ENCODE measurements around the gene UGT1A7.
"Not testable (repeated sequence)": the region's sequence is repeated elsewhere in the genome, so short reads cannot be mapped to it uniquely, and the experiment has no call there.

The UGT1A7 gene

GRCh38 chr2:233708942-233709341 is 27.2 kb downstream of the UGT1A7 start:
- Histone ChIP-seq H3K36me3 (ENCODE audit: control insufficient read depth in 1 of 2, insufficient read depth in 2 of 2, low read length in 2 of 2) (no peaks in the 10 kb centered on the region), H3K9ac (ENCODE audit: low read depth in 1 of 2, low read length in 2 of 2) (no peak overlapping the region), H3K27me3 (ENCODE audit: control insufficient read depth in 1 of 2, insufficient read depth in 2 of 2, low read length in 2 of 2) (no peaks in the 10 kb centered on the region), H3K9me3 (ENCODE audit: control insufficient read depth in 1 of 2, low read length in 2 of 2) (no peaks in the 10 kb centered on the region), H3K4me1 (ENCODE audit: control insufficient read depth in 1 of 2, insufficient read depth in 2 of 2, low read length in 2 of 2) (peaks cover 30 to 35% of the 10 kb centered on the region in 2 donors), H3K4me3 (ENCODE audit: low read depth in 1 of 2, low read length in 2 of 2) (no peak overlapping the region), H3K27ac (ENCODE audit: low read depth, low read length) (no peak overlapping the region)

DNA sequence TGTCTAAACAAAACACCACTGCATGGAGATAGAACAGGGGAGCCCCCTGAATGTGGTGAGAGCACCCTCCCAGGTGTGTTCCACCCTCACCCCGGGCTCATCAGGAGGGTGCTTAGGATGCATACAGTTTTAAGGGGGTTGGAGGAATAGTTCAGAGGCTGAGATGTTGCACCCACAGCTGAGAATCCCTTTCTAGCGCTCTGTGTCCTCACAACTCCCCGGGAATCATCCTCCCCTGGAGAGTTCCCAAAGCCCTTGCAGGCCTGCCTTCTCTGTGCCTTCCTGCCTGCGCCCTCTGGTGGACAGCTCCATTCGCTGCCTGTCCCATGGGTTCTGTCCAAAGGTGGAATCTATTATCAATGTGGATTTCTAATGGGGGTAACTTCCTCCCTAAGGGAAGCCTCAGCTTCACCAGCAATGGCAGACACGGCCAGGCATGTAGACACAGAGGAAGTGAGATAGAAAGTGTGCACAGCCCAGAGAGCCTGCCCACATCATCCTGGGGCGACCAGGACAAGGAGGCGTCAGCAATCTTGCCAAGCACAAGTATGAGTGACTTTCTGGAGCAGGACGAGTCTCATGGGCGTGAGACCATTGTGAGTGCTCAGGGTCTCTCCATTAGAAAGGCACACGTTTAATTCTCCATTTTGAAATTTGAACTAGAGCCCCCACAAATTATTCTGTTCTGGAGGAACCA is 29.8 kb downstream of the UGT1A7 start:
- Histone ChIP-seq H3K4me1 (ENCODE audit: control insufficient read depth in 1 of 2, insufficient read depth in 2 of 2, low read length in 2 of 2) (peaks cover 24 to 25% of the 10 kb centered on the region in 2 donors), H3K27ac (ENCODE audit: low read depth, low read length) (no peak overlapping the region), H3K27me3 (ENCODE audit: control insufficient read depth in 1 of 2, insufficient read depth in 2 of 2, low read length in 2 of 2) (no peaks in the 10 kb centered on the region), H3K9me3 (ENCODE audit: control insufficient read depth in 1 of 2, low read length in 2 of 2) (no peaks in the 10 kb centered on the region), H3K4me3 (ENCODE audit: low read depth in 1 of 2, low read length in 2 of 2) (no peak overlapping the region), H3K9ac (ENCODE audit: low read depth in 1 of 2, low read length in 2 of 2) (peak overlapping the region in 1 of 2 donors; percentile 47), H3K36me3 (ENCODE audit: control insufficient read depth in 1 of 2, insufficient read depth in 2 of 2, low read length in 2 of 2) (no peaks in the 10 kb centered on the region)

DNA sequence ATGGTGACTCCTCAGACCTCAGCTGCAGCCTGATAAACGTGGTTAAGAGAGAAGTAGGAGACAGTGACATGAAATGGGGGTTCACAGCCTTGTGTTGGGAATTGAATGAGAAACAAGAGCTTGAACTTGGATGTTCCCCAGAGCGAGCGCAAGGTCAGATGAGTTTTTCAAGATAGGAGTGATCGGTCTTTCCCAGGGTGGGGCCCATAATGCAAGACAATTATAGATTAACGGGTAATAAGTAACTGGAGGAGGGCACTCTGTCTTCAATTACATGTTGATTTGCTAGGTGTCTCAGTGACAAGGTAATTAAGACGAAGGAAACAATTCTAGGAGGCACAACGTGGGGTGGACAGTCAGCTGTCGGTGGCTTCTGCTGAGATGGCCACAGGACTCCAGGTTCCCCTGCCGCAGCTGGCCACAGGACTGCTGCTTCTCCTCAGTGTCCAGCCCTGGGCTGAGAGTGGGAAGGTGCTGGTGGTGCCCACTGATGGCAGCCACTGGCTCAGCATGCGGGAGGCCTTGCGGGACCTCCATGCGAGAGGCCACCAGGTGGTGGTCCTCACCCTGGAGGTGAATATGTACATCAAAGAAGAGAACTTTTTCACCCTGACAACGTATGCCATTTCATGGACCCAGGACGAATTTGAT is 31.0 kb downstream of the UGT1A7 start, which contains the start of gene UGT1A5:
Gene UGT1A5 (plus strand): TSS at position 297 of the 651 bp plus-strand sequence. CDS start 85 bp downstream, at position 382.
- H3K27me3 ChIP-seq (ENCODE audit: control insufficient read depth in 1 of 2, insufficient read depth in 2 of 2, low read length in 2 of 2): no peaks in the 10 kb centered on the region

GRCh38 chr2:233713262-233713615 is 31.5 kb downstream of the UGT1A7 start:
- Histone ChIP-seq H3K36me3 (ENCODE audit: control insufficient read depth in 1 of 2, insufficient read depth in 2 of 2, low read length in 2 of 2) (no peaks in the 10 kb centered on the region), H3K27ac (ENCODE audit: low read depth, low read length) (no peak overlapping the region), H3K4me1 (ENCODE audit: control insufficient read depth in 1 of 2, insufficient read depth in 2 of 2, low read length in 2 of 2) (peaks cover 23 to 25% of the 10 kb centered on the region in 2 donors), H3K9me3 (ENCODE audit: control insufficient read depth in 1 of 2, low read length in 2 of 2) (no peaks in the 10 kb centered on the region), H3K9ac (ENCODE audit: low read depth in 1 of 2, low read length in 2 of 2) (no peak overlapping the region), H3K4me3 (ENCODE audit: low read depth in 1 of 2, low read length in 2 of 2) (no peak overlapping the region), H3K27me3 (ENCODE audit: control insufficient read depth in 1 of 2, insufficient read depth in 2 of 2, low read length in 2 of 2) (no peaks in the 10 kb centered on the region)

More for the DNA sequence above, 31.0 kb downstream of the UGT1A7 start, which contains the start of gene UGT1A5:
- H3K9ac ChIP-seq (ENCODE audit: low read depth in 1 of 2, low read length in 2 of 2): no peak within 1 kb of the TSS
- H3K4me3 ChIP-seq (ENCODE audit: low read depth in 1 of 2, low read length in 2 of 2): peak within 1 kb of the TSS in 1 of 2 donors; percentile 6
- H3K27ac ChIP-seq (ENCODE audit: low read depth, low read length): no peak within 1 kb of the TSS
- no peaks in the 10 kb centered on the region for H3K9me3 ChIP-seq (ENCODE audit: control insufficient read depth in 1 of 2, low read length in 2 of 2)
- peaks cover 23 to 25% of the 10 kb centered on the region in 2 donors for H3K4me1 ChIP-seq (ENCODE audit: control insufficient read depth in 1 of 2, insufficient read depth in 2 of 2, low read length in 2 of 2)
- H3K36me3 ChIP-seq (ENCODE audit: control insufficient read depth in 1 of 2, insufficient read depth in 2 of 2, low read length in 2 of 2): no peaks in the 10 kb centered on the region

DNA sequence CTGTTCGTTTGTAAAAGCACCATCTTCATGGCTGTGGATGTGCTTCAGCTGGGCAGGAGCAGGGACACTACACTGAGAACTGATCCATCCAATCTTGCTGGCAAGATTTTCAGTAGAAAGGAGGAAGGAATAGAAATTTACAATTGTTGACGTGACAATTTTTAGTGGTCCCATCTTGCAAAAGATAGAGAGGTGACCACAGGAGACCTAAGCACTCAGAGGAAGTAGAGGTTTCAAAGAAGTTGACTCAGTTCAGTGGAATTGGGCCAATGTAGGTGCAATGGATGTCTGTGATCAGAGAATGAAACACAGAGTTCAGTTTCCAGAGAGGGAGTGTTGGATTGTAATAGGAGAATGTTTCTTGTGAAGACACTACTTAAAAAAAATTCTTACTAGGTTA is 32.4 kb downstream of the UGT1A7 start:
- H3K27me3 ChIP-seq (ENCODE audit: control insufficient read depth in 1 of 2, insufficient read depth in 2 of 2, low read length in 2 of 2): no peaks in the 10 kb centered on the region
- H3K36me3 ChIP-seq (ENCODE audit: control insufficient read depth in 1 of 2, insufficient read depth in 2 of 2, low read length in 2 of 2): no peaks in the 10 kb centered on the region

DNA sequence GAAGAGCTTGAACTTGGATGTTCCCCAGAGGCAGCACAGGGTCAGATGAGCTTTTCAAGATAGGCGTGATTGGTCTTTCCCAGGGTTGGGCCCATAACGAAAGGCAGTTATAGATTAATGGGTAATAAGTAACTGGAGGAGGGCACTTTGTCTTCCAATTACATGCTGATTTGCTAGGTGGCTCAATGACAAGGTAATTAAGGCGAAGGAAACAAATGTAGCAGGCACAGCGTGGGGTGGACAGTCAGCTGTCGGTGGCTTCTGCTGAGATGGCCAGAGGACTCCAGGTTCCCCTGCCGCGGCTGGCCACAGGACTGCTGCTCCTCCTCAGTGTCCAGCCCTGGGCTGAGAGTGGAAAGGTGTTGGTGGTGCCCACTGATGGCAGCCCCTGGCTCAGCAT is 36.9 kb downstream of the UGT1A7 start, which contains the start of gene UGT1A4:
Gene UGT1A4 (plus strand): TSS at position 185 of the 400 bp plus-strand sequence. CDS start 85 bp downstream, at position 270.
- Histone ChIP-seq H3K4me1 (ENCODE audit: control insufficient read depth in 1 of 2, insufficient read depth in 2 of 2, low read length in 2 of 2) (peaks cover 0 to 6% of the 10 kb centered on the region in 2 donors), H3K9me3 (ENCODE audit: control insufficient read depth in 1 of 2, low read length in 2 of 2) (no peaks in the 10 kb centered on the region), H3K9ac (ENCODE audit: low read depth in 1 of 2, low read length in 2 of 2) (no peak within 1 kb of the TSS), H3K4me3 (ENCODE audit: low read depth in 1 of 2, low read length in 2 of 2) (no peak within 1 kb of the TSS), H3K27me3 (ENCODE audit: control insufficient read depth in 1 of 2, insufficient read depth in 2 of 2, low read length in 2 of 2) (no peaks in the 10 kb centered on the region), H3K27ac (ENCODE audit: low read depth, low read length) (no peak within 1 kb of the TSS), H3K36me3 (ENCODE audit: control insufficient read depth in 1 of 2, insufficient read depth in 2 of 2, low read length in 2 of 2) (no peaks in the 10 kb centered on the region)

More for the DNA sequence above, 32.4 kb downstream of the UGT1A7 start:
- H3K27ac ChIP-seq (ENCODE audit: low read depth, low read length): no peak overlapping the region
- H3K4me1 ChIP-seq (ENCODE audit: control insufficient read depth in 1 of 2, insufficient read depth in 2 of 2, low read length in 2 of 2): peaks cover 23 to 31% of the 10 kb centered on the region in 2 donors
- H3K4me3 ChIP-seq (ENCODE audit: low read depth in 1 of 2, low read length in 2 of 2): no peak overlapping the region
- no peak overlapping the region for H3K9ac ChIP-seq (ENCODE audit: low read depth in 1 of 2, low read length in 2 of 2)
- H3K9me3 ChIP-seq (ENCODE audit: control insufficient read depth in 1 of 2, low read length in 2 of 2): no peaks in the 10 kb centered on the region

- no peaks in the 10 kb centered on the region for H3K9me3 ChIP-seq (ENCODE audit: control insufficient read depth in 1 of 2, low read length in 2 of 2)
- H3K4me3 ChIP-seq (ENCODE audit: low read depth in 1 of 2, low read length in 2 of 2): no peak within 1 kb of the TSS
- H3K27me3 ChIP-seq (ENCODE audit: control insufficient read depth in 1 of 2, insufficient read depth in 2 of 2, low read length in 2 of 2): no peaks in the 10 kb centered on the region
- H3K4me1 ChIP-seq (ENCODE audit: control insufficient read depth in 1 of 2, insufficient read depth in 2 of 2, low read length in 2 of 2): no peaks in the 10 kb centered on the region
- H3K36me3 ChIP-seq (ENCODE audit: control insufficient read depth in 1 of 2, insufficient read depth in 2 of 2, low read length in 2 of 2): no peaks in the 10 kb centered on the region
- no peak within 1 kb of the TSS for H3K9ac ChIP-seq (ENCODE audit: low read depth in 1 of 2, low read length in 2 of 2)
- H3K27ac ChIP-seq (ENCODE audit: low read depth, low read length): no peak within 1 kb of the TSS
Observed at GRCh38 chr2:233728723-233729301, 47.1 kb downstream of the UGT1A7 start, which contains the start of gene UGT1A3. Gene UGT1A3 (plus strand): TSS chr2:233729042. CDS start chr2:233729127, 85 bp downstream.

- H3K27me3 ChIP-seq (ENCODE audit: control insufficient read depth in 1 of 2, insufficient read depth in 2 of 2, low read length in 2 of 2); H3K9ac ChIP-seq (ENCODE audit: low read depth in 1 of 2, low read length in 2 of 2); H3K36me3 ChIP-seq (ENCODE audit: control insufficient read depth in 1 of 2, insufficient read depth in 2 of 2, low read length in 2 of 2); H3K4me3 ChIP-seq (ENCODE audit: low read depth in 1 of 2, low read length in 2 of 2); H3K4me1 ChIP-seq (ENCODE audit: control insufficient read depth in 1 of 2, insufficient read depth in 2 of 2, low read length in 2 of 2); H3K9me3 ChIP-seq (ENCODE audit: control insufficient read depth in 1 of 2, low read length in 2 of 2); H3K27ac ChIP-seq (ENCODE audit: low read depth, low read length): not testable (repeated sequence)
Observed at GRCh38 chr2:233736868-233737653, 55.4 kb downstream of the UGT1A7 start.

DNA sequence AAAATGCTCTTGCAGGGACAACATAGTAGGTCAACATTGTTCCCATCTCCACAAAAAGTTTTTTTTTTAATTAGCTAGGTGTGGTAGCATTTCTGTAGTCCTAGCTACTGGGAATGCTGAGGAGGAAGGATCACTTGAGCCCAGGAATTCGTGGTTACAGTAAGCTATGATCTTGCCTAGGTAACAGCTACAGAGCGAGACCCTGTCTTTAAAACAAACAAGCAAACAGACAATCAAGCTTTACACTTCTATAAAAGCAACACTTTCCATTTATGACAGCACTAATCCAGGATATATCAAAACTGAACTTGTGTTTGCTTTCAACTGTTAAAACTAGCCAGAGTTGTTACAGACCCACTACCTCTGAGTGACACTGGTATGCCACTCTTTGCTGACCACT is 59.2 kb downstream of the UGT1A7 start:
- Histone ChIP-seq H3K9me3 (ENCODE audit: control insufficient read depth in 1 of 2, low read length in 2 of 2) (no peaks in the 10 kb centered on the region), H3K4me3 (ENCODE audit: low read depth in 1 of 2, low read length in 2 of 2) (no peak overlapping the region), H3K9ac (ENCODE audit: low read depth in 1 of 2, low read length in 2 of 2) (no peak overlapping the region), H3K36me3 (ENCODE audit: control insufficient read depth in 1 of 2, insufficient read depth in 2 of 2, low read length in 2 of 2) (no peaks in the 10 kb centered on the region), H3K27me3 (ENCODE audit: control insufficient read depth in 1 of 2, insufficient read depth in 2 of 2, low read length in 2 of 2) (no peaks in the 10 kb centered on the region), H3K4me1 (ENCODE audit: control insufficient read depth in 1 of 2, insufficient read depth in 2 of 2, low read length in 2 of 2) (peaks cover 5 to 13% of the 10 kb centered on the region in 2 donors), H3K27ac (ENCODE audit: low read depth, low read length) (no peak overlapping the region)

All from duodenal mucosa (tissue), 2 donors.